ENCODE data around the gene IL20RA. TPM values are rescaled to one million over a fixed set of nuclear protein-coding genes. Genes with fewer than 3 reads are reported as not detected.

Gene IL20RA
- polyA plus RNA-seq, 4 donors = 0.81 to 3.0 (median 1.4) TPM

DNA sequence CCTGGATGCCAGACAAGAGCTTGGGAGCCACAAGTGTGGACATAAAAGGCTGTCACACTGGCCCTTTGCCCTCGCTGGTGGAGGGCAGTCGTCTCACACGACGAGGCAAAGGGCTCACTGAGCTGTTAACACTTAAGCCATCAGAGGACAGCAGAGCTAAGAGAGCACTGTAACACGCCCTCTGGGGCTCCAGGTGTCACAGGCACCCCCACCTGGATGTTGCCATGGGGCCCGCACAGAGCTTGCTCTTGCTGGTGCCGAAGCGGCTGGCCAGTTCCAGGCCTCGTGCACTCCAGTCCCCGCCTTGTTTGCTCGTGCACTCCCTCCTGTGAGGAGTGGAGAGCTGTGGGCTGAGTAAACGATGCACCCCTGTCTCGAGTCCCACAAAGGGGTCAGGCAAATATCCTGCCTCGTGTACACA is 85.3 kb downstream of the IL20RA start:
- Histone ChIP-seq H3K27me3 (ENCODE audit: control insufficient read depth in 3 of 3, insufficient read depth in 3 of 3, low read length in 3 of 3) (no peaks in the 10 kb centered on the region), H3K4me1 (ENCODE audit: control insufficient read depth in 3 of 3, insufficient read depth in 2 of 3, low read depth in 1 of 3, low read length in 2 of 3) (peaks cover 3 to 29% (median 4%) of the 10 kb centered on the region in 3 donors), H3K9me3 (ENCODE audit: control insufficient read depth in 2 of 2, insufficient read depth in 1 of 2, low read depth in 1 of 2, low read length in 1 of 2) (no peaks in the 10 kb centered on the region), H3K27ac (ENCODE audit: low read depth in 1 of 3, low read length in 2 of 3) (peak overlapping the region in 2 of 3 donors; percentile 41 to 74), H3K4me3 (ENCODE audit: low read depth in 1 of 3, low read length in 3 of 3) (no peak overlapping the region), H3K36me3 (ENCODE audit: control insufficient read depth in 3 of 3, insufficient read depth in 2 of 3, low read depth in 1 of 3, low read length in 3 of 3) (no peaks in the 10 kb centered on the region)
- 15 to 53% (median 35%) methylated on average over 14 of the region's 14 CpGs for WGBS, 3 donors
- DNase-seq (peak; percentile 74 to 80), FAIRE-seq (no peak)

- WGBS, 3 donors = 89 to 94% (median 93%) methylated on average over 5 of the region's 5 CpGs
- H3K9me3 ChIP-seq (ENCODE audit: control insufficient read depth in 2 of 2, insufficient read depth in 1 of 2, low read depth in 1 of 2, low read length in 1 of 2) = no peaks in the 10 kb centered on the region
- H3K27me3 ChIP-seq (ENCODE audit: control insufficient read depth in 3 of 3, insufficient read depth in 3 of 3, low read length in 3 of 3) = no peaks in the 10 kb centered on the region
- DNase-seq = no peak
- no peak overlapping the region for H3K4me3 ChIP-seq (ENCODE audit: low read depth in 1 of 3, low read length in 3 of 3)
- H3K36me3 ChIP-seq (ENCODE audit: control insufficient read depth in 3 of 3, insufficient read depth in 2 of 3, low read depth in 1 of 3, low read length in 3 of 3) = no peaks in the 10 kb centered on the region
- FAIRE-seq = no peak
- H3K4me1 ChIP-seq (ENCODE audit: control insufficient read depth in 3 of 3, insufficient read depth in 2 of 3, low read depth in 1 of 3, low read length in 2 of 3) = peaks cover 2 to 20% (median 3%) of the 10 kb centered on the region in 3 donors
- no peak overlapping the region for H3K27ac ChIP-seq (ENCODE audit: low read depth in 1 of 3, low read length in 2 of 3)
Measured at GRCh38 chr6:136958168-136958567, 86.6 kb downstream of the IL20RA start.

- no peak overlapping the region for H3K27ac ChIP-seq (ENCODE audit: low read depth in 1 of 3, low read length in 2 of 3)
- no peaks in the 10 kb centered on the region for H3K27me3 ChIP-seq (ENCODE audit: control insufficient read depth in 3 of 3, insufficient read depth in 3 of 3, low read length in 3 of 3)
- 50 to 82% (median 66%) methylated on average over 14 of the region's 14 CpGs for WGBS, 3 donors
- no peaks in the 10 kb centered on the region for H3K9me3 ChIP-seq (ENCODE audit: control insufficient read depth in 2 of 2, insufficient read depth in 1 of 2, low read depth in 1 of 2, low read length in 1 of 2)
- DNase-seq = no peak
- no peak overlapping the region for H3K4me3 ChIP-seq (ENCODE audit: low read depth in 1 of 3, low read length in 3 of 3)
- no peak for FAIRE-seq
- H3K4me1 ChIP-seq (ENCODE audit: control insufficient read depth in 3 of 3, insufficient read depth in 2 of 3, low read depth in 1 of 3, low read length in 2 of 3) = peaks cover 2 to 19% (median 3%) of the 10 kb centered on the region in 3 donors
- H3K36me3 ChIP-seq (ENCODE audit: control insufficient read depth in 3 of 3, insufficient read depth in 2 of 3, low read depth in 1 of 3, low read length in 3 of 3) = no peaks in the 10 kb centered on the region
Measured at GRCh38 chr6:136956590-136957544, 87.9 kb downstream of the IL20RA start.

GRCh38 chr6:136955123-136955522 is 89.6 kb downstream of the IL20RA start:
- Histone ChIP-seq H3K27ac (ENCODE audit: low read depth in 1 of 3, low read length in 2 of 3) (no peak overlapping the region), H3K4me3 (ENCODE audit: low read depth in 1 of 3, low read length in 3 of 3) (no peak overlapping the region), H3K36me3 (ENCODE audit: control insufficient read depth in 3 of 3, insufficient read depth in 2 of 3, low read depth in 1 of 3, low read length in 3 of 3) (no peaks in the 10 kb centered on the region), H3K27me3 (ENCODE audit: control insufficient read depth in 3 of 3, insufficient read depth in 3 of 3, low read length in 3 of 3) (no peaks in the 10 kb centered on the region), H3K4me1 (ENCODE audit: control insufficient read depth in 3 of 3, insufficient read depth in 2 of 3, low read depth in 1 of 3, low read length in 2 of 3) (peaks cover 2 to 16% (median 3%) of the 10 kb centered on the region in 3 donors), H3K9me3 (ENCODE audit: control insufficient read depth in 2 of 2, insufficient read depth in 1 of 2, low read depth in 1 of 2, low read length in 1 of 2) (no peaks in the 10 kb centered on the region)
- DNase-seq (no peak), FAIRE-seq (no peak)
- 87 to 96% (median 88%) methylated on average over 3 of the region's 3 CpGs for WGBS, 3 donors

GRCh38 chr6:136952714-136953260 is 92.0 kb downstream of the IL20RA start:
- WGBS, 3 donors = 66 to 71% (median 66%) methylated on average over 7 of the region's 7 CpGs
- H3K4me3 ChIP-seq (ENCODE audit: low read depth in 1 of 3, low read length in 3 of 3) = no peak overlapping the region
- H3K27me3 ChIP-seq (ENCODE audit: control insufficient read depth in 3 of 3, insufficient read depth in 3 of 3, low read length in 3 of 3) = no peaks in the 10 kb centered on the region
- no peak overlapping the region for H3K27ac ChIP-seq (ENCODE audit: low read depth in 1 of 3, low read length in 2 of 3)
- H3K9me3 ChIP-seq (ENCODE audit: control insufficient read depth in 2 of 2, insufficient read depth in 1 of 2, low read depth in 1 of 2, low read length in 1 of 2) = no peaks in the 10 kb centered on the region
- FAIRE-seq = no peak
- no peaks in the 10 kb centered on the region for H3K36me3 ChIP-seq (ENCODE audit: control insufficient read depth in 3 of 3, insufficient read depth in 2 of 3, low read depth in 1 of 3, low read length in 3 of 3)
- peaks cover 0 to 3% (median 3%) of the 10 kb centered on the region in 3 donors for H3K4me1 ChIP-seq (ENCODE audit: control insufficient read depth in 3 of 3, insufficient read depth in 2 of 3, low read depth in 1 of 3, low read length in 2 of 3)
- no peak for DNase-seq

DNA sequence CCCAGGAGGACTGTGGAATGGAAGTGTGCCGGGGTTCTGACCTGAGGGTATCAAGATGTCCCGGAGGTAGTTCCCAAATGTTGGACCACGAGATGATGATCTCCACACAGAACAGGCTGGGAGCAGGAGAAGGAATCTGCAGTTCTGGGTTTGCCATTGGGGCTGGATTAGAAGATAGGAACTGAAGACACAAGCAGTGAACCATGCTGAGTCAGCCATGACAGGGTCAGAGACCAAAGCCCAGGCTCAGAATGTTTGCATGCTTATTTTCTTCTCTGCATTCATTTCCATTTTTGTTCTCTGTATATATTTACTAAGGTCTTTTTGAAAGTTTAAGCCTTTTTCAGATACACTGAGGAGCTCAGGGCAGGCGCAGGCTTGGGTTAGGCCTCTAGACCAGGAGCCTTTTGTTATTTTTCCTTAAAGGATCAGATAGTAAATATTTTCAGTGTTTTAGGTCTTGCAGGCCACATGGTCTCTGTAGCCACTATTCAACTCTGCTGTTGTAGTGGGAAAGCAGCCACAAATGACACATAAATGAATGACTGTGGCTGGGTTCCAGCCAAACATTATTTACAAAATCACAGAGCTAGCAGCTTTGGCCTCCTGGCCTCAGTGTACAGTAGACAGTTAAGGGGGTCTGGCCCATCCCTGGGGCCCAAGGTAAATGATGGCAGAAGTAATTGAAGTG is 94.2 kb downstream of the IL20RA start:
- WGBS, 3 donors = 86 to 93% (median 90%) methylated on average over 4 of the region's 4 CpGs
- Histone ChIP-seq H3K27me3 (ENCODE audit: control insufficient read depth in 3 of 3, insufficient read depth in 3 of 3, low read length in 3 of 3) (no peaks in the 10 kb centered on the region), H3K4me1 (ENCODE audit: control insufficient read depth in 3 of 3, insufficient read depth in 2 of 3, low read depth in 1 of 3, low read length in 2 of 3) (no peaks in the 10 kb centered on the region), H3K36me3 (ENCODE audit: control insufficient read depth in 3 of 3, insufficient read depth in 2 of 3, low read depth in 1 of 3, low read length in 3 of 3) (no peaks in the 10 kb centered on the region), H3K27ac (ENCODE audit: low read depth in 1 of 3, low read length in 2 of 3) (no peak overlapping the region), H3K4me3 (ENCODE audit: low read depth in 1 of 3, low read length in 3 of 3) (no peak overlapping the region), H3K9me3 (ENCODE audit: control insufficient read depth in 2 of 2, insufficient read depth in 1 of 2, low read depth in 1 of 2, low read length in 1 of 2) (no peaks in the 10 kb centered on the region)
- DNase-seq (no peak), FAIRE-seq (no peak)

Other genes with a start within 250 kb of the IL20RA start
- gene PEX7, start 222.4 kb downstream of the IL20RA start, polyA plus RNA-seq = 10 to 100 TPM in 1 of 4 donors, 1 to 10 TPM in 3; 5.4 to 17.4 (median 8.2) TPM
- gene SLC35D3, start 122.7 kb downstream of the IL20RA start, polyA plus RNA-seq = under 1 TPM in 2 of 4 donors, not detected in 2; 0.04 to 0.81 TPM
- under 1 TPM in 2 of 4 donors, not detected in 2; 0.01 to 0.41 TPM for gene IL22RA2, start 128.7 kb upstream of the IL20RA start, polyA plus RNA-seq
- 100 to 1,000 TPM in 2 of 4 donors, 10 to 100 TPM in 2; 78.1 to 109 (median 90.5) TPM for gene IFNGR1, start 174.4 kb upstream of the IL20RA start, polyA plus RNA-seq